CD4-positive, alpha-beta memory T cell (primary cell): ENCODE results near the gene DCP2. TPM values are rescaled to one million over a fixed set of nuclear protein-coding genes. Genes with fewer than 3 reads are reported as not detected.

Experiments used
- CTCF ChIA-PET: fragments of 350-600 bp; sonication (Branson Sonifier 250); formaldehyde crosslinking; loops from one replicate; lab custom pipeline; 2021; ENCODE audit warnings: inconsistent platforms; ENCODE audit not compliant: partially characterized antibody; lab: Charles Lee
- POLR2A ChIA-PET: fragments of 350-600 bp; sonication (Branson Sonifier 250); formaldehyde crosslinking; loops from one replicate; lab custom pipeline; 2021; ENCODE audit not compliant: partially characterized antibody; lab: Charles Lee
- DNase-seq, 5 donors: peaks; one replicate each; pipeline versions ENCODE4 v3.0.0 to v3.0.0-alpha.2; 2020 to 2022; ENCODE audit warnings: mixed read lengths in 1 of 5
- H3K27ac ChIP-seq: one replicate; pipeline ENCODE4 v1.7.0; 2013; ENCODE audit warnings: low read depth, low read length
- H3K27me3 ChIP-seq: 2 replicates; pipeline ENCODE4 v1.7.0; 2013; ENCODE audit warnings: mild to moderate bottlenecking, low read length, moderate library complexity; ENCODE audit not compliant: insufficient read depth
- H3K36me3 ChIP-seq: 2 replicates; pipeline ENCODE4 v1.7.0; 2013; ENCODE audit warnings: mild to moderate bottlenecking, low read length, moderate library complexity; ENCODE audit not compliant: insufficient read depth
- H3K4me1 ChIP-seq: 2 replicates; pipeline ENCODE4 v1.7.0; 2013; ENCODE audit warnings: mild to moderate bottlenecking, low read length, moderate library complexity; ENCODE audit not compliant: insufficient read depth
- H3K4me3 ChIP-seq, 2 donors: one replicate each; pipeline ENCODE4 v1.7.0; 2013; ENCODE audit warnings: low read length in 2 of 2, mild to moderate bottlenecking in 1 of 2
- H3K9me3 ChIP-seq, 2 donors: one replicate each; pipeline ENCODE4 v1.7.0; 2013; ENCODE audit warnings: low read length in 2 of 2, control low read depth in 1 of 2; ENCODE audit not compliant: control insufficient read depth in 1 of 2
- H3K27ac Mint-ChIP-seq, 7 donors: one replicate each; pipeline ENCODE4 v1.8.0; 2020 to 2021; ENCODE audit warnings: mixed read lengths in 7 of 7, mild to moderate bottlenecking in 6 of 7, inconsistent platforms in 3 of 7, moderate library complexity in 3 of 7
- H3K27me3 Mint-ChIP-seq, 2 donors: one replicate each; pipeline ENCODE4 v1.8.0; 2020 to 2021; ENCODE audit warnings: mixed read lengths in 2 of 2
- H3K36me3 Mint-ChIP-seq, 2 donors: one replicate each; pipeline ENCODE4 v1.8.0; 2020 to 2021; ENCODE audit warnings: mixed read lengths in 2 of 2, inconsistent platforms in 1 of 2, mild to moderate bottlenecking in 1 of 2
- H3K4me1 Mint-ChIP-seq, 4 donors: one replicate each; pipeline ENCODE4 v1.8.0; 2020 to 2021; ENCODE audit warnings: mixed read lengths in 4 of 4, mild to moderate bottlenecking in 1 of 4
- H3K4me3 Mint-ChIP-seq, 8 donors: one replicate each; pipeline ENCODE4 v1.8.0; 2020 to 2021; ENCODE audit warnings: mixed read lengths in 8 of 8, mild to moderate bottlenecking in 7 of 8, moderate library complexity in 6 of 8, inconsistent platforms in 3 of 8
- H3K9me3 Mint-ChIP-seq, 8 donors: one replicate each; pipeline ENCODE4 v1.8.0; 2020 to 2021; ENCODE audit warnings: mixed read lengths in 8 of 8, mild to moderate bottlenecking in 5 of 8, inconsistent platforms in 3 of 8, moderate library complexity in 1 of 8
- intact Hi-C: fragments of 100-400 bp; cut with micrococcal nuclease; formaldehyde crosslinking; loops from one replicate; pipeline ENCODE4 v1.15.1; 2023
- polyA plus RNA-seq, 2 donors: library from polyadenylated mRNA; unstranded; fragments of 300-500 nt; fragmentation: Illumina TruSeq; gene quantifications; one replicate each; pipeline ENCODE4 v1.2.3, GENCODE V29; 2021
- total RNA-seq, 2 experiments: library from RNA; stranded (reverse); gene quantifications; one replicate each; pipeline ENCODE4 v1.2.3, GENCODE V29; 2021

The DCP2 gene
- total and polyA plus RNA-seq, 4 experiments from 2014 or later = 54.0 to 123 (median 95.7) TPM

- peak overlapping the region in 1 of 7 donors; percentile 5 for H3K27ac Mint-ChIP-seq
- H3K36me3 Mint-ChIP-seq = peaks cover 3 to 13% of the 10 kb centered on the region in 2 donors
- Histone ChIP-seq H3K4me3 (no peak overlapping the region), H3K27me3 (no peaks in the 10 kb centered on the region), H3K9me3 (no peaks in the 10 kb centered on the region), H3K27ac (no peak overlapping the region), H3K36me3 (no peaks in the 10 kb centered on the region), H3K4me1 (no peaks in the 10 kb centered on the region)
- no peak for DNase-seq
- ChIA-PET CTCF (interaction anchor here (1.3 to 3.9 kb wide), 2 partner anchors 10 to 43 kb away, joined by 3 to 18 read pairs; no protein-coding TSS in a partner anchor), POLR2A (no interaction called here)
- no peak overlapping the region for H3K4me3 Mint-ChIP-seq
- H3K4me1 Mint-ChIP-seq = peaks cover 7 to 13% (median 10%) of the 10 kb centered on the region in 4 donors
- H3K27me3 Mint-ChIP-seq = no peaks in the 10 kb centered on the region
- no peaks in the 10 kb centered on the region for H3K9me3 Mint-ChIP-seq
- intact Hi-C loops = no loop called here
Observed at GRCh38 chr5:113039934-113040285, 63.3 kb downstream of the DCP2 start.

GRCh38 chr5:113040672-113041260 is 64.2 kb downstream of the DCP2 start:
- H3K27me3 ChIP-seq = no peaks in the 10 kb centered on the region
- CTCF ChIA-PET = interaction anchor here (0.5 to 3.9 kb wide), 4 partner anchors 10 to 292 kb away, joined by 3 to 18 read pairs (median 4); no protein-coding TSS in a partner anchor
- peaks cover 5 to 16% of the 10 kb centered on the region in 2 donors for H3K36me3 Mint-ChIP-seq
- no peaks in the 10 kb centered on the region for H3K36me3 ChIP-seq
- H3K9me3 ChIP-seq = no peaks in the 10 kb centered on the region
- peak overlapping the region in 3 of 7 donors; percentile 46 to 72 (median 53) for H3K27ac Mint-ChIP-seq
- no peaks in the 10 kb centered on the region for H3K27me3 Mint-ChIP-seq
- no peak overlapping the region for H3K4me3 ChIP-seq
- H3K27ac ChIP-seq = no peak overlapping the region
- POLR2A ChIA-PET = no interaction called here
- H3K4me1 Mint-ChIP-seq = peaks cover 0 to 7% (median 5%) of the 10 kb centered on the region in 4 donors
- no peaks in the 10 kb centered on the region for H3K9me3 Mint-ChIP-seq
- DNase-seq = no peak
- no peaks in the 10 kb centered on the region for H3K4me1 ChIP-seq
- H3K4me3 Mint-ChIP-seq = no peak overlapping the region
- intact Hi-C loops = no loop called here

GRCh38 chr5:113042491-113043243 is 66.1 kb downstream of the DCP2 start:
- Histone ChIP-seq H3K4me1 (no peaks in the 10 kb centered on the region), H3K36me3 (no peaks in the 10 kb centered on the region), H3K4me3 (no peak overlapping the region), H3K9me3 (no peaks in the 10 kb centered on the region), H3K27ac (no peak overlapping the region), H3K27me3 (no peaks in the 10 kb centered on the region)
- peaks cover 0 to 9% (median 5%) of the 10 kb centered on the region in 4 donors for H3K4me1 Mint-ChIP-seq
- CTCF ChIA-PET = interaction anchor here (0.7 to 2.0 kb wide), 9 partner anchors 10 to 468 kb away, joined by 3 to 7 read pairs (median 3); no protein-coding TSS in a partner anchor
- DNase-seq = no peak
- POLR2A ChIA-PET = no interaction called here
- H3K36me3 Mint-ChIP-seq = peaks cover 16 to 27% of the 10 kb centered on the region in 2 donors
- intact Hi-C loops = no loop called here
- H3K27ac Mint-ChIP-seq = peak overlapping the region in 1 of 7 donors; percentile 20
- H3K9me3 Mint-ChIP-seq = no peaks in the 10 kb centered on the region
- no peaks in the 10 kb centered on the region for H3K27me3 Mint-ChIP-seq
- no peak overlapping the region for H3K4me3 Mint-ChIP-seq

- DNase-seq = no peak
- H3K27ac ChIP-seq = no peak overlapping the region
- Mint-ChIP-seq H3K9me3 (no peaks in the 10 kb centered on the region), H3K27ac (no peak overlapping the region), H3K4me1 (peaks cover 0 to 6% (median 5%) of the 10 kb centered on the region in 4 donors), H3K4me3 (no peak overlapping the region), H3K36me3 (peaks cover 17 to 27% of the 10 kb centered on the region in 2 donors), H3K27me3 (no peaks in the 10 kb centered on the region)
- no peak overlapping the region for H3K4me3 ChIP-seq
- no peaks in the 10 kb centered on the region for H3K9me3 ChIP-seq
- CTCF ChIA-PET = interaction anchor here (1.1 to 2.0 kb wide), 6 partner anchors 9 to 468 kb away, joined by 3 to 7 read pairs (median 3); no protein-coding TSS in a partner anchor
- H3K36me3 ChIP-seq = no peaks in the 10 kb centered on the region
- intact Hi-C loops = no loop called here
- POLR2A ChIA-PET = no interaction called here
- no peaks in the 10 kb centered on the region for H3K4me1 ChIP-seq
- H3K27me3 ChIP-seq = no peaks in the 10 kb centered on the region
Observed at GRCh38 chr5:113043491-113043931, 66.9 kb downstream of the DCP2 start.

GRCh38 chr5:113044776-113045465 is 68.3 kb downstream of the DCP2 start:
- H3K4me3 Mint-ChIP-seq = no peak overlapping the region
- Histone ChIP-seq H3K27ac (no peak overlapping the region), H3K27me3 (no peaks in the 10 kb centered on the region), H3K36me3 (no peaks in the 10 kb centered on the region), H3K4me1 (no peaks in the 10 kb centered on the region), H3K9me3 (no peaks in the 10 kb centered on the region), H3K4me3 (no peak overlapping the region)
- CTCF ChIA-PET = interaction anchor here (0.6 to 1.4 kb wide), 3 partner anchors 29 to 291 kb away, joined by 3 to 4 read pairs (median 3); no protein-coding TSS in a partner anchor
- H3K9me3 Mint-ChIP-seq = no peaks in the 10 kb centered on the region
- intact Hi-C loops = no loop called here
- no peak overlapping the region for H3K27ac Mint-ChIP-seq
- no peak for DNase-seq
- POLR2A ChIA-PET = no interaction called here
- H3K4me1 Mint-ChIP-seq = peaks cover 0 to 6% (median 5%) of the 10 kb centered on the region in 4 donors
- H3K36me3 Mint-ChIP-seq = peaks cover 22 to 31% of the 10 kb centered on the region in 2 donors
- H3K27me3 Mint-ChIP-seq = no peaks in the 10 kb centered on the region

GRCh38 chr5:113047234-113047633 is 70.6 kb downstream of the DCP2 start:
- Histone ChIP-seq H3K27ac (no peak overlapping the region), H3K36me3 (no peaks in the 10 kb centered on the region), H3K4me1 (peaks cover 16% of the 10 kb centered on the region), H3K4me3 (no peak overlapping the region), H3K9me3 (no peaks in the 10 kb centered on the region), H3K27me3 (no peaks in the 10 kb centered on the region)
- H3K9me3 Mint-ChIP-seq = no peaks in the 10 kb centered on the region
- H3K4me1 Mint-ChIP-seq = peaks cover 6 to 15% (median 10%) of the 10 kb centered on the region in 4 donors
- H3K4me3 Mint-ChIP-seq = no peak overlapping the region
- no peaks in the 10 kb centered on the region for H3K27me3 Mint-ChIP-seq
- intact Hi-C loops = no loop called here
- peaks cover 21 to 29% of the 10 kb centered on the region in 2 donors for H3K36me3 Mint-ChIP-seq
- ChIA-PET POLR2A (no interaction called here), CTCF (no interaction called here)
- no peak overlapping the region for H3K27ac Mint-ChIP-seq
- no peak for DNase-seq
